DMS53 (cell line): ENCODE data around the gene SCRN2.

Source experiments
- DNase-seq: peaks from one replicate; lab custom pipeline; 2025; lab: John Stamatoyannopoulos, UW

Gene SCRN2

GRCh38 chr17:47804461-47804860, 36.6 kb downstream of the SCRN2 start:
- no peak for DNase-seq

- no peak for DNase-seq
Observed at GRCh38 chr17:47803751-47804150, 37.3 kb downstream of the SCRN2 start.

- DNase-seq, result no peak
Observed at GRCh38 chr17:47803201-47803600, 37.9 kb downstream of the SCRN2 start.

- peak; percentile 95 for DNase-seq
Observed at GRCh38 chr17:47802341-47803022, 38.6 kb downstream of the SCRN2 start.

GRCh38 chr17:47801906-47802305, 39.2 kb downstream of the SCRN2 start:
- no peak for DNase-seq

- DNase-seq, result no peak
Observed at GRCh38 chr17:47801176-47801765, 39.8 kb downstream of the SCRN2 start.

GRCh38 chr17:47800686-47801085, 40.4 kb downstream of the SCRN2 start:
- no peak for DNase-seq

- DNase-seq, result no peak
Observed at GRCh38 chr17:47797797-47798196, 43.3 kb downstream of the SCRN2 start.

GRCh38 chr17:47792979-47793378, 48.1 kb downstream of the SCRN2 start:
- DNase-seq, result no peak

- no peak for DNase-seq
Observed at GRCh38 chr17:47792457-47792856, 48.6 kb downstream of the SCRN2 start.

- no peak for DNase-seq
Observed at GRCh38 chr17:47791025-47791424, 50.0 kb downstream of the SCRN2 start.

GRCh38 chr17:47789611-47790561, 51.2 kb downstream of the SCRN2 start:
- peak; percentile 92 for DNase-seq
